Heart right ventricle (tissue), 16 donors: ENCODE results near the gene ERBB3. TPM values are rescaled to one million over a fixed set of nuclear protein-coding genes. Genes with fewer than 3 reads are reported as not detected.

Source experiments
- ATAC-seq, 8 donors: fragments of 200-7000 bp; cut with Tn5 transposase; one replicate each; pipeline ENCODE4 v1.9.1; 2020; ENCODE audit warnings: mild to moderate bottlenecking in 8 of 8, moderate library complexity in 8 of 8, moderate number of reproducible peaks in 1 of 8
- DNase-seq, 2 donors: peaks; one replicate each; pipeline ENCODE4 v3.0.0-alpha.2; 2020
- H3K27ac ChIP-seq, 10 donors: fragments of 200-600 bp; sonication (generic) in 2 of 10; one replicate each; pipeline versions ENCODE4 v1.5.0 to v1.8.0; 2020 to 2022; ENCODE audit warnings: mild to moderate bottlenecking in 3 of 10
- H3K27me3 ChIP-seq, 7 donors: fragments of 200-600 bp; one replicate each; pipeline ENCODE4 v1.8.0; 2021 to 2022; ENCODE audit warnings: mild to moderate bottlenecking in 2 of 7
- H3K36me3 ChIP-seq, 9 donors: fragments of 200-600 bp; sonication (generic) in 1 of 9; one replicate each; pipeline versions ENCODE4 v1.5.0 to v1.8.0; 2020 to 2022; ENCODE audit warnings: mild to moderate bottlenecking in 2 of 9
- H3K4me1 ChIP-seq, 9 donors: fragments of 200-600 bp; sonication (generic) in 1 of 9; one replicate each; pipeline versions ENCODE4 v1.5.0 to v1.8.0; 2020 to 2022; ENCODE audit warnings: mild to moderate bottlenecking in 4 of 9
- H3K4me3 ChIP-seq, 10 donors: fragments of 200-600 bp; sonication (generic) in 2 of 10; one replicate each; pipeline versions ENCODE4 v1.5.0 to v1.8.0; 2020 to 2022; ENCODE audit warnings: mild to moderate bottlenecking in 7 of 10, moderate library complexity in 2 of 10
- H3K9me3 ChIP-seq, 11 donors: fragments of 200-600 bp in 10 of 11; sonication (generic) in 2 of 11; one replicate each; pipeline versions ENCODE4 v1.5.0 to v1.8.0; 2013 to 2022; ENCODE audit warnings: mild to moderate bottlenecking in 2 of 11, control low read depth in 1 of 11, moderate library complexity in 1 of 11
- CTCF ChIP-seq, 9 donors: fragments of 200-600 bp; sonication (generic) in 2 of 9; IDR thresholded peaks; one replicate each; pipeline versions ENCODE4 v1.5.0 to v1.8.0; 2021 to 2022; ENCODE audit warnings: antibody characterized with exemption in 9 of 9, mild to moderate bottlenecking in 5 of 9, moderate library complexity in 1 of 9
- WGBS, 2 donors: extraction: QIAGEN DNeasy Blood & Tissue Kit; methylation state at CpG; one replicate each; pipeline ENCODE4 v1.1.7; 2013; ENCODE audit warnings: inconsistent platforms in 1 of 2; 5-methylcytosine and 5-hydroxymethylcytosine counted together
- intact Hi-C, 10 donors: fragments of 100-400 bp; cut with DNase I; formaldehyde crosslinking; loops; one replicate each; pipeline versions ENCODE4 v1.11.1 to v1.14.2; 2022
- long read RNA-seq, 3 donors: library from polyadenylated mRNA; unstranded; transcript quantifications; one replicate each; pipeline ENCODE4 v2.0.0, GENCODE V29; 2020 to 2021
- polyA plus RNA-seq, 2 donors: library from polyadenylated mRNA; stranded (reverse); fragments of 200-250 nt; gene quantifications; one replicate each; pipeline ENCODE4 v1.2.3, GENCODE V29; 2013
- total RNA-seq, 10 donors: library from RNA; stranded (reverse); fragmentation: NEBNext Ultra II Directional in 3 of 10; extraction: Animal tissue kit (Norgen Biotek cat#: 25700) in 3 of 10; gene quantifications; one replicate each; pipeline versions ENCODE4 v1.2.1 to v1.2.4, GENCODE V29; 2021 to 2023
- donor health status: Arrhythmogenic right ventricular cardiomyopathy.
- donor health status: ischemic (EF 13 %, LVEDD 7.1; RV severe dilation, severe dysfunction).
- donor health status: healthy with polysubstance abuse.
- donor health status: DM: no; HTN: yes; CAD: no.
- donor health status: DM: no; HTN: no; CAD: no.
- donor health status: ischemic (EF 25% LVEDD 6.9; RV normal size, moderate dysfunction).
- donor health status: ischemic (EF 25% LVEDD 5.7; RV mildly dilated, moderate dysfunction).
- donor health status: healthy.
- donor health status: DM: yes; HTN: yes; CAD: no.
- donor health status: Ischemic cardiomyopathy.
- donor health status: ischemic (EF 35%, LVEDD 5.7; RV mildly dilated, moderate dysfunction).
- donor health status: nonischemic (EF 11% LVEDD 7.7; RV severe dilation, severe dysfunction).
- donor health status: DM: yes; HTN: yes; CAD: no.
- donor health status: PGD.
- donor health status: ischemic (EF 29% LVEDD 5.4; RV normal size, mild dysfunction).
- donor health status: nonischemic (EF 23%, LVEDD 6.1; RV moderate dilation, normal function).

The ERBB3 gene
- total RNA-seq: 1 to 10 TPM in 9 of 10 donors, under 1 TPM in 1; 0.80 to 6.1 (median 2.9) TPM
- polyA plus RNA-seq: 1 to 10 TPM; 2.1 to 7.8 TPM
- long read RNA-seq, donor 1, partial matches to known transcripts: 0 of 3 reads
- long read RNA-seq, donor 1, other reads (novel, unspliced or antisense): 3 of 3 reads
- long read RNA-seq, donor 2, partial matches to known transcripts: 0 of 3 reads
- long read RNA-seq, donor 2, other reads (novel, unspliced or antisense): 3 of 3 reads
- long read RNA-seq, donor 3, partial matches to known transcripts: 0 of 2 reads
- long read RNA-seq, donor 3, other reads (novel, unspliced or antisense): 2 of 2 reads

DNA sequence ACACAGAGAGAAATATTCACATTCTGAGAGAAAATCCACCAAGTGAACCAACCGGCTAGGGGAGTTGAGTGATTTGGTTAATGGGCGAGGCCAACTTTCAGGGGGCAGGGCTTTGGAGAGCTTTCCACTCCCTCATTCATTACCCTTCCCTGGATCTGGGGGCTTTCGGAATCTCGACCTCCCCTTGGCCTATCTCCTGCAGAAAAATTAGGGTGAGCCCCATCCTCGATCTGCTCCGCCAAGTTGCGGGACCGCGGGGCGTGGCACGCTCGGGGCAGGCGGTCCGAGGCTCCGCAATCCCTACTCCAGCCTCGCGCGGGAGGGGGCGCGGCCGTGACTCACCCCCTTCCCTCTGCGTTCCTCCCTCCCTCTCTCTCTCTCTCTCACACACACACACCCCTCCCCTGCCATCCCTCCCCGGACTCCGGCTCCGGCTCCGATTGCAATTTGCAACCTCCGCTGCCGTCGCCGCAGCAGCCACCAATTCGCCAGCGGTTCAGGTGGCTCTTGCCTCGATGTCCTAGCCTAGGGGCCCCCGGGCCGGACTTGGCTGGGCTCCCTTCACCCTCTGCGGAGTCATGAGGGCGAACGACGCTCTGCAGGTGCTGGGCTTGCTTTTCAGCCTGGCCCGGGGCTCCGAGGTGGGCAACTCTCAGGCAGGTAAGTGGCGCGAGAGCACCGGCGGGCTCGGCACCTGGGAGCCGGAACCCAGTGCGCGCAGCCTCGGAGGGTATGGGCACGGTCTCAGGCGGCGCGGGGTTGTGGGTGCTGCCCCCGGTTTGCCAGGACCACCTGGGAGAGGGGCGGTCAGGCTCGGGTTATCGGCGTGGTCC, at the start of gene ERBB3:
TSS of gene ERBB3 (plus strand) at position 443 of the 833 bp plus-strand sequence. CDS start at position 579, 136 bp downstream.
- H3K4me3 ChIP-seq: peak within 1 kb of the TSS; percentile 19 to 70 (median 56)
- peaks cover 0 to 32% (median 9%) of the 10 kb centered on the region in 7 donors for H3K27me3 ChIP-seq
- 2% methylated on average over 56 to 59 of the region's 59 CpGs for WGBS, 2 donors
- no peaks in the 10 kb centered on the region for H3K36me3 ChIP-seq
- no peak for TF ChIP-seq CTCF (IDR thresholded peaks at IDR 0.05)
- peaks cover 0 to 23% (median 18%) of the 10 kb centered on the region in 9 donors for H3K4me1 ChIP-seq
- DNase-seq (peak; percentile 32 to 57), ATAC-seq (peak; percentile 61 to 91 (median 76))
- intact Hi-C loops: loop anchor here in 2 of 10 donors (1.0 to 5.0 kb wide), 2 partner anchors 24 to 37 kb away; partner anchors contain the start of genes PA2G4 (in 2 of the 2), RPL41 (in 1 of the 2) and ZC3H10 (in 1 of the 2)
- H3K27ac ChIP-seq: peak within 1 kb of the TSS in 9 of 10 donors; percentile 3 to 55 (median 41)
- H3K9me3 ChIP-seq: no peaks in the 10 kb centered on the region

DNA sequence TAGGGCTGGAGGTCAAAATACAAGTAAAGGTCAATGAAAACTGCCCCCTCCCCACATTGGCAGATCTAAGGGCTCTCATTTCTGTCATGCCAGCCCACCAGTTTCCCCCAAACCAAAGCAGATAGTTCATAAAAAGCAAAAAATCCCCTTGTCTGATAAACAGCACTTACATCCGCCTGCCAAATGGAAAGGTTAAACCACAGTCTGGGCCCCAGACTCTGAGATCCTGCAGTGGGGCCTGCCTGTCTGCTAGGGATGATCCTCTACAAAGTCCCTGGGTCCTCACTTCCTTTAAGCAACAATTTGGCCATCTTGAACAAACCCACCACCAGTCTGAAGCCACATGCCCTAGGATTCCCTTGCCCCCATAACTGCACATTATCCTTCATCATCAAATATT, 48.0 kb upstream of the ERBB3 start:
- Histone ChIP-seq H3K27ac (no peak overlapping the region), H3K4me3 (no peak overlapping the region), H3K4me1 (peaks cover 0 to 9% (median 0%) of the 10 kb centered on the region in 9 donors), H3K36me3 (peaks cover 0 to 88% (median 26%) of the 10 kb centered on the region in 9 donors), H3K9me3 (no peaks in the 10 kb centered on the region), H3K27me3 (no peaks in the 10 kb centered on the region)
- TF ChIP-seq CTCF (IDR thresholded peaks at IDR 0.05): no peak
- DNase-seq (no peak), ATAC-seq (no peak)
- 96 to 98% methylated on average over 1 of the region's 1 CpG for WGBS, 2 donors
- intact Hi-C loops: loop anchor here in 4 of 10 donors (2.0 to 10.0 kb wide), 3 partner anchors 33 to 297 kb away; no protein-coding TSS in a partner anchor

DNA sequence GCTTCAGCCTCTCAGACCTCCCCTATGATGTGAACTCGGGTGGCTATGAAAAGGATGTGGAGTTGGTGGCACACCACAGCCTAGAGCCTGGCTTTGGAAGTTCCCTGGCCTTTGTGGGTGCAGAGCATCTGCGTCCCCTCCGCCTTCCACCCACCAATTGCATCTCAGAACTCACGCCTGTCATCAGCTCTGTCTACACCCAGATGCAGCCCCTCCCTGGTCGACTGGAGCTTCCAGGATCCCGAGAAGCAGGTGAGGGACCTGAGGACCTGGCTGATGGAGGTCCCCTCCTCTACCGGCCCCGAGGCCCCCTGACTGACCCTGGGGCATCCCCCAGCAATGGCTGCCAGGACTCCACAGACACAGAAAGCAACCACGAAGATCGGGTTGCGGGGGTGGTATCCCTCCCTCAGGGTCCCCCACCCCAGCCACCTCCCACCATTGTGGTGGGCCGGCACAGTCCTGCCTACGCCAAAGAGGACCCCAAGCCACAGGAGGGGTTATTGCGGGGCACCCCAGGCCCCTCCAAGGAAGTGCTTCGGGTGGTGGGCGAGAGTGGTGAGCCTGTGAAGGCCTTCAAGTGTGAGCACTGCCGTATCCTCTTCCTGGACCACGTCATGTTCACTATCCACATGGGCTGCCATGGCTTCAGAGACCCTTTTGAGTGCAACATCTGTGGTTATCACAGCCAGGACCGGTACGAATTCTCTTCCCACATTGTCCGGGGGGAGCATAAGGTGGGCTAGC, 45.2 kb upstream of the ERBB3 start:
- DNase-seq: no peak
- no peaks in the 10 kb centered on the region for H3K27me3 ChIP-seq
- H3K4me1 ChIP-seq: no peaks in the 10 kb centered on the region
- intact Hi-C loops: loop anchor here in 4 of 10 donors (5.0 to 10.0 kb wide), 3 partner anchors 42 to 300 kb away; partner anchors contain the start of gene PYM1 (in 1 of the 4)
- no peak overlapping the region for H3K27ac ChIP-seq
- peak in 4 of 8 donors; percentile 15 to 38 (median 21) for ATAC-seq
- peaks cover 0 to 76% (median 26%) of the 10 kb centered on the region in 9 donors for H3K36me3 ChIP-seq
- TF ChIP-seq CTCF (IDR thresholded peaks at IDR 0.05): no peak
- H3K4me3 ChIP-seq: no peak overlapping the region
- H3K9me3 ChIP-seq: no peaks in the 10 kb centered on the region
- 85 to 89% methylated on average over 21 of the region's 21 CpGs for WGBS, 2 donors
